Caco-2 (cell line): ENCODE data around the gene ADGRV1. TPM values are rescaled to one million over a fixed set of nuclear protein-coding genes. Genes with fewer than 3 reads are reported as not detected.

Source experiments
- BruUV-seq: library from RNA; stranded (reverse); fragments of 400-500 nt; replicated peaks from 2 replicates; lab custom pipeline; 2021; lab: Mats Ljungman, UMichigan
- CTCF ChIA-PET: fragments of 300-600 bp; sonication (Branson Sonifier 250); formaldehyde crosslinking; loops from one replicate; lab custom pipeline; 2022; ENCODE audit warnings: antibody characterized with exemption; lab: Charles Lee
- POLR2A ChIA-PET: fragments of 300-600 bp; sonication (Branson Sonifier 250); formaldehyde crosslinking; loops from one replicate; lab custom pipeline; 2022; ENCODE audit warnings: antibody characterized with exemption; lab: Charles Lee
- DNase-seq, 2 experiments: peaks; one replicate each; pipeline versions ENCODE4 v3.0.0 to v3.0.0-alpha.2; 2020 to 2022
- H3K27me3 ChIP-seq: replicated peaks from 2 replicates; pipeline ENCODE4 v1.6.0; 2011; ENCODE audit warnings: low read length; ENCODE audit not compliant: control insufficient read depth, insufficient read depth
- H3K36me3 ChIP-seq: 2 replicates; pipeline ENCODE4 v1.5.1; 2011; ENCODE audit warnings: low read length; ENCODE audit not compliant: control insufficient read depth, insufficient read depth
- H3K4me1 ChIP-seq: fragments of 250-450 bp; sonication (Bioruptor Pico); 2 replicates; pipeline ENCODE4 v1.5.1; 2020; ENCODE audit warnings: mild to moderate bottlenecking
- H3K4me3 ChIP-seq: 2 replicates; pipeline ENCODE4 v1.5.1; 2011; ENCODE audit warnings: low read depth, mild to moderate bottlenecking, control low read depth, low read length
- H3K9me3 ChIP-seq: fragments of 250-450 bp; sonication (Bioruptor Pico); 2 replicates; pipeline ENCODE4 v1.5.1; 2020; ENCODE audit warnings: mild to moderate bottlenecking, moderate library complexity
- H3K27ac Mint-ChIP-seq: one replicate; pipeline ENCODE4 v1.8.0; 2022; ENCODE audit warnings: mixed read lengths; ENCODE audit not compliant: unreplicated experiment
- H3K27me3 Mint-ChIP-seq: one replicate; pipeline ENCODE4 v1.8.0; 2022; ENCODE audit warnings: mixed read lengths; ENCODE audit not compliant: insufficient read depth, unreplicated experiment
- H3K36me3 Mint-ChIP-seq: one replicate; pipeline ENCODE4 v1.8.0; 2022; ENCODE audit warnings: mild to moderate bottlenecking, mixed read lengths; ENCODE audit not compliant: insufficient read depth, unreplicated experiment
- H3K4me1 Mint-ChIP-seq: one replicate; pipeline ENCODE4 v1.8.0; 2022; ENCODE audit warnings: low read depth, mixed read lengths; ENCODE audit not compliant: unreplicated experiment
- H3K4me3 Mint-ChIP-seq: one replicate; pipeline ENCODE4 v1.8.0; 2022; ENCODE audit warnings: mild to moderate bottlenecking, moderate library complexity, mixed read lengths; ENCODE audit not compliant: unreplicated experiment
- H3K9me3 Mint-ChIP-seq: one replicate; pipeline ENCODE4 v1.8.0; 2022; ENCODE audit warnings: mixed read lengths; ENCODE audit not compliant: unreplicated experiment
- CTCF ChIP-seq, 2 experiments: fragments of 200-600 bp in 1 of 2; IDR thresholded peaks; 1 replicate in 1 of 2; 2 replicates in 1 of 2; pipeline versions ENCODE4 v1.5.1 to v1.8.0; 2011 to 2022; ENCODE audit warnings: antibody characterized with exemption in 1 of 2, control low read depth in 1 of 2, inconsistent platforms in 1 of 2, low read depth in 1 of 2, low read length in 1 of 2, mild to moderate bottlenecking in 1 of 2, moderate library complexity in 1 of 2; ENCODE audit not compliant: insufficient read depth in 1 of 2, severe bottlenecking in 1 of 2, unreplicated experiment in 1 of 2
- intact Hi-C: fragments of 100-400 bp; cut with micrococcal nuclease; formaldehyde crosslinking; loops from one replicate; pipeline ENCODE4 v1.10.0; 2022; ENCODE audit not compliant: unreplicated experiment
- total RNA-seq: library from RNA; stranded (reverse); gene quantifications from 2 replicates; pipeline ENCODE4 v1.2.3, GENCODE V29; 2022

The ADGRV1 gene
- total RNA-seq, 1 experiment from 2014 or later = 23.2 TPM

- TF ChIP-seq CTCF (IDR thresholded peaks at IDR 0.05; ENCODE audit: insufficient read depth in 1 of 2, low read depth in 1 of 2, low read length in 1 of 2, severe bottlenecking in 1 of 2, unreplicated experiment in 1 of 2) = no peak
- no peaks in the 10 kb centered on the region for H3K27me3 ChIP-seq
- intact Hi-C loops = no loop called here
- Mint-ChIP-seq H3K9me3 (peaks cover 15% of the 10 kb centered on the region), H3K36me3 (peaks cover 6% of the 10 kb centered on the region), H3K4me1 (no peaks in the 10 kb centered on the region), H3K27ac (no peak overlapping the region), H3K27me3 (no peaks in the 10 kb centered on the region), H3K4me3 (no peak overlapping the region)
- no peaks in the 10 kb centered on the region for H3K36me3 ChIP-seq
- H3K4me3 ChIP-seq = no peak overlapping the region
- ChIA-PET POLR2A (no interaction called here), CTCF (no interaction called here)
- 0 out of 2 replicates have a peak, but pooled peaks cover 5% of the 10 kb centered on the region for H3K9me3 ChIP-seq
- no peak for DNase-seq
- H3K4me1 ChIP-seq = no peaks in the 10 kb centered on the region
- BruUV-seq = no TSS peak
Measured at GRCh38 chr5:91016322-91016721, 457.7 kb downstream of the ADGRV1 start.

- no peaks in the 10 kb centered on the region for H3K27me3 ChIP-seq
- ChIA-PET CTCF (no interaction called here), POLR2A (no interaction called here)
- H3K4me3 ChIP-seq = no peak overlapping the region
- H3K9me3 Mint-ChIP-seq = peaks cover 15% of the 10 kb centered on the region
- BruUV-seq = no TSS peak
- no peak for TF ChIP-seq CTCF (IDR thresholded peaks at IDR 0.05; ENCODE audit: insufficient read depth in 1 of 2, low read depth in 1 of 2, low read length in 1 of 2, severe bottlenecking in 1 of 2, unreplicated experiment in 1 of 2)
- H3K9me3 ChIP-seq = 0 out of 2 replicates have a peak, but pooled peaks cover 5% of the 10 kb centered on the region
- no peaks in the 10 kb centered on the region for H3K27me3 Mint-ChIP-seq
- H3K27ac Mint-ChIP-seq = no peak overlapping the region
- intact Hi-C loops = no loop called here
- no peak for DNase-seq
- H3K4me1 ChIP-seq = no peaks in the 10 kb centered on the region
- no peaks in the 10 kb centered on the region for H3K36me3 ChIP-seq
- H3K4me1 Mint-ChIP-seq = no peaks in the 10 kb centered on the region
- no peak overlapping the region for H3K4me3 Mint-ChIP-seq
- peaks cover 6% of the 10 kb centered on the region for H3K36me3 Mint-ChIP-seq
Measured at GRCh38 chr5:91016954-91017700, 458.5 kb downstream of the ADGRV1 start.

GRCh38 chr5:91018200-91018599 lies 459.6 kb downstream of the ADGRV1 start:
- BruUV-seq = no TSS peak
- no peaks in the 10 kb centered on the region for H3K27me3 ChIP-seq
- Mint-ChIP-seq H3K4me1 (no peaks in the 10 kb centered on the region), H3K4me3 (no peak overlapping the region), H3K9me3 (peaks cover 15% of the 10 kb centered on the region), H3K36me3 (peaks cover 6% of the 10 kb centered on the region), H3K27ac (no peak overlapping the region), H3K27me3 (no peaks in the 10 kb centered on the region)
- H3K4me3 ChIP-seq = no peak overlapping the region
- CTCF ChIA-PET = no interaction called here
- no peak for TF ChIP-seq CTCF (IDR thresholded peaks at IDR 0.05; ENCODE audit: insufficient read depth in 1 of 2, low read depth in 1 of 2, low read length in 1 of 2, severe bottlenecking in 1 of 2, unreplicated experiment in 1 of 2)
- DNase-seq = no peak
- no peaks in the 10 kb centered on the region for H3K4me1 ChIP-seq
- H3K9me3 ChIP-seq = 0 out of 2 replicates have a peak, but pooled peaks cover 5% of the 10 kb centered on the region
- POLR2A ChIA-PET = no interaction called here
- intact Hi-C loops = no loop called here
- no peaks in the 10 kb centered on the region for H3K36me3 ChIP-seq
